IMR-90 (cell line): Measurements from ENCODE around the gene ADD3.
"Not testable (repeated sequence)": the region's sequence is repeated elsewhere in the genome, so short reads cannot be mapped to it uniquely, and the experiment has no call there.

Experiments
- CHD1 ChIP-seq: IDR thresholded peaks from 2 replicates; pipeline ENCODE4 v1.6.1; 2012; ENCODE audit warnings: low read depth, low read length, improper control_type of control experiment
- CTCF ChIP-seq: conservative IDR thresholded peaks from 2 replicates; pipeline ENCODE4 v1.5.1; 2012; ENCODE audit warnings: mild to moderate bottlenecking, low read depth, low read length, improper control_type of control experiment
- ELK1 ChIP-seq: fragments of 150-350 bp; IDR thresholded peaks from 2 replicates; pipeline ENCODE4 v1.6.1; 2016; ENCODE audit warnings: low read depth, mild to moderate bottlenecking, low read length, moderate library complexity, borderline replicate concordance
- FOS ChIP-seq: fragments of 150-350 bp; IDR thresholded peaks from 2 replicates; pipeline ENCODE4 v1.6.1; 2016; ENCODE audit warnings: low read depth, low read length
- MAFK ChIP-seq: IDR thresholded peaks from 2 replicates; pipeline ENCODE4 v1.6.1; 2012; ENCODE audit warnings: low read depth, low read length, improper control_type of control experiment
- MAZ ChIP-seq: IDR thresholded peaks from 2 replicates; pipeline ENCODE4 v1.6.1; 2012; ENCODE audit warnings: low read depth, mild to moderate bottlenecking, low read length, improper control_type of control experiment, moderate library complexity, borderline replicate concordance
- NFE2L2 ChIP-seq: fragments of 150-350 bp; IDR thresholded peaks from 2 replicates; pipeline ENCODE4 v1.6.1; 2016; ENCODE audit warnings: low read depth, mild to moderate bottlenecking, low read length
- POLR2A ChIP-seq: IDR thresholded peaks from 2 replicates; pipeline ENCODE4 v1.6.1; 2012; ENCODE audit warnings: mild to moderate bottlenecking, low read depth, low read length
- RAD21 ChIP-seq: IDR thresholded peaks from 2 replicates; pipeline ENCODE4 v1.6.1; 2012; ENCODE audit warnings: low read length, improper control_type of control experiment
- RCOR1 ChIP-seq: IDR thresholded peaks from 2 replicates; pipeline ENCODE4 v1.6.1; 2012; ENCODE audit warnings: mild to moderate bottlenecking, low read length, improper control_type of control experiment; ENCODE audit not compliant: insufficient replicate concordance
- SMC3 ChIP-seq: fragments of 150-350 bp; IDR thresholded peaks from 2 replicates; pipeline ENCODE4 v1.6.1; 2016; ENCODE audit warnings: low read depth, mild to moderate bottlenecking, antibody characterized with exemption, low read length, moderate library complexity
- USF2 ChIP-seq: fragments of 150-350 bp; IDR thresholded peaks from 2 replicates; pipeline ENCODE4 v1.6.1; 2017; ENCODE audit warnings: mild to moderate bottlenecking, antibody characterized with exemption, low read length, low read depth

GRCh38 chr10:110048145-110048544 lies 40.4 kb downstream of the ADD3 start:
- not testable (repeated sequence) for TF ChIP-seq CTCF, CHD1, RCOR1, POLR2A, SMC3, RAD21, USF2, MAFK, FOS, NFE2L2, ELK1, MAZ
